GM10847 (cell line): ENCODE measurements around the gene GSTA2.

Source experiments
- POLR2A ChIP-seq: IDR thresholded peaks from 2 replicates; pipeline ENCODE4 v1.6.1; 2011; ENCODE audit not compliant: insufficient read length; ENCODE audit errors: extremely low read depth

GSTA2 gene

GRCh38 chr6:52724406-52725121 is 38.7 kb downstream of the GSTA2 start:
- no peak for TF ChIP-seq POLR2A

DNA sequence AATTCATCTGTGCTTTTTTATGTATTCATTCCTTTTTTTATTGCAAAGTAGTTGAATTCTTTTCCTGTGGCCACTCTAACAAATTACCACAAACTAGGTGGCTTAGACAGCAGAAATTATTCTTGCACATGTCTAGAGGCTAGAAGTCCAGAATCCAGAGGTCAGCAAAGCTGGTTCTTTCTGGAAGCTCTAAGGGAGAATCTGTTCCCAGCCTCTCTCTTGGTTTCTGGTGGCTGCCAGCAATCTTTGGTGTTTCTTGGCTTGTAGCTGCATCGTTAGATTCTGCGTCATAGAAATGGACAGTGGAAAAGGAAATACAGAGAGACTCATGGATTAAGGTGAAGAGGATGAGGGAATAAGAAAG is 39.3 kb downstream of the GSTA2 start:
- no peak for TF ChIP-seq POLR2A

GRCh38 chr6:52720321-52720720 is 43.0 kb downstream of the GSTA2 start:
- no peak for TF ChIP-seq POLR2A

DNA sequence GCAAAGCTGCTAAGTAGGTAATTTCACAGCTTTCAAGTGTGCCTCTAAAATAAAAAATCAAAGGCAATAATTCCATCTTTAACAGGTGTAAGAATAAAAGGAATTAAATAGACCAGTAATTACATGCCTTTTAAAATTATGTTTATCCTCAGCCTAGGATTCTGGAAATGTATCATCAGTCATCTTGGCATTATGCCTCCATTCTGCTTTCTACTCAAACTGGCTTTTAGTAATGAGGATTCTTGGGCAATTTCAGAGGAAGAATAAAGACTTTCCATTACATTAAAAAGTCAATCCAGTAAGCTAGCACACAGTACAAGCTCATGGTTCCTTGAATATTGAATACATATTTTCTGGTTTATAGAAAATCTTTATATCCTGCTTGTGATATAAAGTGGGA is 44.7 kb downstream of the GSTA2 start:
- TF ChIP-seq POLR2A: no peak

DNA sequence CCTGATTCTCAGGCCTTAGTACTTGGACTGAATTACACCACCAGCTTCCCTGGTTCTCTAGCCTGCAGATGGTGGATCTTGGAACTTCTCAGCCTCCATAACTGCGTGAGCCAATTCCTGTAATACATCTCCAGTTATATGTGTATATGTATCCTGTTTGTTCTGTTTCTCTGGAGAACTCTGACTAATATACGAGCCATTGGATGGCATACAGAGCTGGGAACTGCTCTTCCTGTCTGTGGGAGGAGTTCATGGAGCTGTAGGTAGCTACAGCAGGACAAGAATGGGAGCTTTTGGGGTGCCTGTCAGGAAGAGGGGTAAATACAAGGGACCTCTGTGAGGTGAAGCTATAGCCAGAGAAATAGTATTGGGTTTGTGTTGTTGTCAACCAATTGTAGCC is 51.1 kb downstream of the GSTA2 start:
- no peak for TF ChIP-seq POLR2A

GRCh38 chr6:52707963-52708680 is 55.2 kb downstream of the GSTA2 start:
- no peak for TF ChIP-seq POLR2A

DNA sequence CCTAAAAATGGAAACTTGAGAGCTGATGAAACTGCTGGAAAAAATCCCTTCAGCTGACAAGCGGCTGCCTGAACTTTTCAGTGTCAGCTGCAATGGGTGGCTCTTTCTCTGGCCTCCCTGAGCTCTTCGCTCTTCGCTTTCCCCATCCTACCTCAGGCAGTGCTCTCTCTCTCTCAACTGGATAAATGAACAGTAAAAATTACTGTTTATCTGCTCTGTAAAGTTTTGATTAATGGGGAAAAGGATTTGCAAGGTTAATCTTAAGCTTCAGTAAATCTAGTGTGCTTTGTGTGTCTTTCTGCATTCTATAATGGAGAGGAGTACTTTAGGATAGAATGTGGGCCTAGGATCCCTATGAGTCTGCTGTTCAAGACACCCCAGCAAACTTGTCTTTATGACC is 57.3 kb downstream of the GSTA2 start:
- TF ChIP-seq POLR2A: no peak

DNA sequence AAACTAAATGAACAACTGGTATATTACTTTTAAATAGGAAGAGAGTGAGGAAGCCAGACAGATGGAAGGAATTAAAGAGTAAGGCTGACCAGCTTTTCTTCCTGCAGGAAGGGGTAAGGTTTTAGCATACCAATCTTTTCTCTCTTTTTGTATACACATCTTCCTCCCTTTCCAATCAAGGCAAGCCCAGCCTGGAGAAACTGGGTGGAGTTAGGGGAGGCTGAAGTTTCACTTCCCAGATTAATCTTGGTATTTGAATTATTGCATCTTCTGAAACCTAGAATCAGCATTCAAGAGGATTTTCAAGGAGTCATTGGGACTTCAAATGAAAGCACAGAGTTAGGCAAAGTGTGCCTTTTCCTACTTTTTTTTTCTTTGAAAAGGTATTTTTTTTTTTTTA is 59.2 kb downstream of the GSTA2 start:
- TF ChIP-seq POLR2A: no peak
